Measurements from ENCODE around the gene CIDEC.

- TF ChIP-seq CTCF (CRISPR knock-in tag; IDR thresholded peaks at IDR 0.05) = no peak
- TF ChIP-seq E2F5 (CRISPR knock-in tag; conservative IDR thresholded peaks at IDR 0.05) = no peak
- TF ChIP-seq ARID2 (CRISPR knock-in tag; IDR thresholded peaks at IDR 0.05; ENCODE audit: borderline replicate concordance) = no peak
- TF ChIP-seq ZNF326 (CRISPR knock-in tag; IDR thresholded peaks at IDR 0.05; ENCODE audit: borderline replicate concordance) = no peak
Measured at GRCh38 chr3:9841015-9841414, 39.0 kb downstream of the CIDEC start.

All from HepG2 (cell line).